HUES64 (cell line): ENCODE measurements around the gene PDE4B.

Experiments
- H3K27ac ChIP-seq: 2 replicates; pipeline ENCODE4 v1.7.0; 2013; ENCODE audit warnings: low read depth, low read length, inconsistent platforms
- H3K27me3 ChIP-seq: 2 replicates; pipeline ENCODE4 v1.6.1; 2013; ENCODE audit warnings: mild to moderate bottlenecking, low read length; ENCODE audit not compliant: insufficient read depth
- H3K36me3 ChIP-seq: 2 replicates; pipeline ENCODE4 v1.6.1; 2013; ENCODE audit warnings: mild to moderate bottlenecking, low read length; ENCODE audit not compliant: insufficient read depth
- H3K4me1 ChIP-seq: 2 replicates; pipeline ENCODE4 v1.6.1; 2013; ENCODE audit warnings: mild to moderate bottlenecking, low read length, moderate library complexity; ENCODE audit not compliant: insufficient read depth
- H3K4me3 ChIP-seq: 2 replicates; pipeline ENCODE4 v1.5.1; 2013; ENCODE audit warnings: mild to moderate bottlenecking, low read length, moderate library complexity
- H3K9ac ChIP-seq: 2 replicates; pipeline ENCODE4 v1.6.1; 2013; ENCODE audit warnings: mild to moderate bottlenecking, low read depth, low read length
- H3K9me3 ChIP-seq: 2 replicates; pipeline ENCODE4 v1.6.1; 2013; ENCODE audit warnings: low read depth, low read length; ENCODE audit not compliant: insufficient read depth
- WGBS: fragments of 150-250, 120-280 bp; methylation state at CpG from one replicate; pipeline ENCODE4 v1.1.7; 2013; ENCODE audit warnings: missing lambda C conversion rate; 5-methylcytosine and 5-hydroxymethylcytosine counted together

The PDE4B gene

GRCh38 chr1:66183400-66183799 lies 390.7 kb downstream of the PDE4B start:
- no peak overlapping the region for H3K9ac ChIP-seq
- 95% methylated on average over 2 of the region's 3 CpGs for WGBS
- no peak overlapping the region for H3K27ac ChIP-seq
- H3K36me3 ChIP-seq = no peaks in the 10 kb centered on the region
- no peaks in the 10 kb centered on the region for H3K4me1 ChIP-seq
- H3K9me3 ChIP-seq = no peaks in the 10 kb centered on the region
- no peaks in the 10 kb centered on the region for H3K27me3 ChIP-seq
- H3K4me3 ChIP-seq = no peak overlapping the region

- Histone ChIP-seq H3K36me3 (no peaks in the 10 kb centered on the region), H3K27ac (no peak overlapping the region), H3K27me3 (no peaks in the 10 kb centered on the region), H3K9ac (no peak overlapping the region), H3K4me1 (no peaks in the 10 kb centered on the region), H3K9me3 (no peaks in the 10 kb centered on the region), H3K4me3 (no peak overlapping the region)
- WGBS = 94% methylated on average over 4 of the region's 4 CpGs
Measured at GRCh38 chr1:66197120-66197519, 404.4 kb downstream of the PDE4B start.

GRCh38 chr1:66197785-66198184 lies 405.1 kb downstream of the PDE4B start:
- Histone ChIP-seq H3K9ac (no peak overlapping the region), H3K9me3 (no peaks in the 10 kb centered on the region), H3K4me3 (no peak overlapping the region), H3K36me3 (no peaks in the 10 kb centered on the region), H3K27me3 (no peaks in the 10 kb centered on the region), H3K27ac (no peak overlapping the region), H3K4me1 (no peaks in the 10 kb centered on the region)
- WGBS = no CpG with 5 or more reads among the region's 1 CpG

GRCh38 chr1:66206563-66207144 lies 414.0 kb downstream of the PDE4B start:
- Histone ChIP-seq H3K9me3 (peaks cover 17% of the 10 kb centered on the region), H3K36me3 (no peaks in the 10 kb centered on the region), H3K9ac (no peak overlapping the region), H3K4me3 (no peak overlapping the region), H3K27me3 (no peaks in the 10 kb centered on the region), H3K4me1 (no peaks in the 10 kb centered on the region), H3K27ac (no peak overlapping the region)
- 81% methylated on average over 1 of the region's 2 CpGs for WGBS

- Histone ChIP-seq H3K36me3 (no peaks in the 10 kb centered on the region), H3K4me3 (no peak overlapping the region), H3K27ac (no peak overlapping the region), H3K27me3 (no peaks in the 10 kb centered on the region), H3K9me3 (peaks cover 17% of the 10 kb centered on the region), H3K9ac (no peak overlapping the region), H3K4me1 (no peaks in the 10 kb centered on the region)
- 85% methylated on average over 2 of the region's 3 CpGs for WGBS
Measured at GRCh38 chr1:66207484-66207883, 414.8 kb downstream of the PDE4B start.

GRCh38 chr1:66208632-66209031 lies 415.9 kb downstream of the PDE4B start:
- Histone ChIP-seq H3K9ac (no peak overlapping the region), H3K4me1 (no peaks in the 10 kb centered on the region), H3K27me3 (no peaks in the 10 kb centered on the region), H3K9me3 (peaks cover 17% of the 10 kb centered on the region), H3K36me3 (no peaks in the 10 kb centered on the region), H3K4me3 (no peak overlapping the region), H3K27ac (no peak overlapping the region)

- H3K9me3 ChIP-seq = peaks cover 5% of the 10 kb centered on the region
- H3K9ac ChIP-seq = no peak overlapping the region
- H3K36me3 ChIP-seq = no peaks in the 10 kb centered on the region
- H3K27ac ChIP-seq = no peak overlapping the region
- no peaks in the 10 kb centered on the region for H3K27me3 ChIP-seq
- H3K4me1 ChIP-seq = no peaks in the 10 kb centered on the region
- WGBS = 93% methylated on average over 4 of the region's 4 CpGs
- no peak overlapping the region for H3K4me3 ChIP-seq
Measured at GRCh38 chr1:66210635-66211244, 418.0 kb downstream of the PDE4B start.

GRCh38 chr1:66211521-66211920 lies 418.8 kb downstream of the PDE4B start:
- H3K27ac ChIP-seq = no peak overlapping the region
- no peak overlapping the region for H3K9ac ChIP-seq
- H3K9me3 ChIP-seq = no peaks in the 10 kb centered on the region
- 96% methylated on average over 5 of the region's 5 CpGs for WGBS
- no peaks in the 10 kb centered on the region for H3K4me1 ChIP-seq
- no peak overlapping the region for H3K4me3 ChIP-seq
- no peaks in the 10 kb centered on the region for H3K27me3 ChIP-seq
- H3K36me3 ChIP-seq = no peaks in the 10 kb centered on the region

GRCh38 chr1:66213491-66213890 lies 420.8 kb downstream of the PDE4B start:
- WGBS = 91% methylated on average over 2 of the region's 2 CpGs
- Histone ChIP-seq H3K4me3 (no peak overlapping the region), H3K27me3 (no peaks in the 10 kb centered on the region), H3K4me1 (no peaks in the 10 kb centered on the region), H3K27ac (no peak overlapping the region), H3K9ac (no peak overlapping the region), H3K36me3 (no peaks in the 10 kb centered on the region), H3K9me3 (no peaks in the 10 kb centered on the region)

GRCh38 chr1:66214901-66215300 lies 422.2 kb downstream of the PDE4B start:
- Histone ChIP-seq H3K9me3 (no peaks in the 10 kb centered on the region), H3K36me3 (no peaks in the 10 kb centered on the region), H3K27me3 (no peaks in the 10 kb centered on the region), H3K27ac (no peak overlapping the region), H3K4me1 (no peaks in the 10 kb centered on the region), H3K4me3 (no peak overlapping the region), H3K9ac (no peak overlapping the region)

- H3K36me3 ChIP-seq = no peaks in the 10 kb centered on the region
- H3K4me3 ChIP-seq = no peak overlapping the region
- no peaks in the 10 kb centered on the region for H3K4me1 ChIP-seq
- no peaks in the 10 kb centered on the region for H3K27me3 ChIP-seq
- WGBS = 95% methylated on average over 1 of the region's 1 CpG
- H3K27ac ChIP-seq = no peak overlapping the region
- no peaks in the 10 kb centered on the region for H3K9me3 ChIP-seq
- no peak overlapping the region for H3K9ac ChIP-seq
Measured at GRCh38 chr1:66217021-66217420, 424.3 kb downstream of the PDE4B start.

GRCh38 chr1:66217561-66217960 lies 424.9 kb downstream of the PDE4B start:
- Histone ChIP-seq H3K4me3 (no peak overlapping the region), H3K27me3 (no peaks in the 10 kb centered on the region), H3K36me3 (no peaks in the 10 kb centered on the region), H3K4me1 (no peaks in the 10 kb centered on the region), H3K9ac (no peak overlapping the region), H3K27ac (no peak overlapping the region), H3K9me3 (no peaks in the 10 kb centered on the region)
- WGBS = 94% methylated on average over 1 of the region's 2 CpGs
